Common myeloid progenitor, CD34-positive (primary cell): ENCODE data around the gene CD164.

Experiments
- CTCF ChIA-PET: fragments of 350-600 bp; sonication (Branson Sonifier 250); formaldehyde crosslinking; loops from one replicate; lab custom pipeline; 2021; ENCODE audit warnings: antibody characterized with exemption; lab: Charles Lee
- POLR2A ChIA-PET: fragments of 350-600 bp; sonication (Branson Sonifier 250); formaldehyde crosslinking; loops from one replicate; lab custom pipeline; 2021; ENCODE audit warnings: antibody characterized with exemption; lab: Charles Lee
- DNase-seq, 3 donors: peaks; one replicate each; pipeline versions ENCODE4 v3.0.0 to v3.0.0-alpha.2; 2013
- H3K27ac ChIP-seq, 2 experiments: 1 replicate in 1 of 2; 2 replicates in 1 of 2; pipeline ENCODE4 v1.7.0; 2013; ENCODE audit warnings: inconsistent platforms in 2 of 2, low read length in 2 of 2, mild to moderate bottlenecking in 2 of 2, low read depth in 1 of 2, moderate library complexity in 1 of 2; ENCODE audit not compliant: severe bottlenecking in 2 of 2, insufficient read depth in 1 of 2, poor library complexity in 1 of 2
- H3K27me3 ChIP-seq, 5 experiments: replicated peaks in 2 of 5; 1 replicate in 3 of 5; 2 replicates in 2 of 5; pipeline versions ENCODE4 v1.6.1 to v1.7.0; 2013; ENCODE audit warnings: low read length in 4 of 5, mild to moderate bottlenecking in 2 of 5, moderate library complexity in 2 of 5, inconsistent platforms in 1 of 5; ENCODE audit not compliant: insufficient read depth in 5 of 5, control insufficient read depth in 4 of 5
- H3K36me3 ChIP-seq, 4 experiments: 1 replicate in 2 of 4; 2 replicates in 2 of 4; pipeline versions ENCODE4 v1.6.1 to v1.7.0; 2013; ENCODE audit warnings: low read length in 3 of 4, control low read depth in 1 of 4, mild to moderate bottlenecking in 1 of 4; ENCODE audit not compliant: control insufficient read depth in 4 of 4, insufficient read depth in 4 of 4
- H3K4me1 ChIP-seq, 4 experiments: 1 replicate in 3 of 4; 2 replicates in 1 of 4; pipeline versions ENCODE4 v1.6.1 to v1.7.1; 2013; ENCODE audit warnings: low read length in 3 of 4, mild to moderate bottlenecking in 3 of 4, control low read depth in 1 of 4, inconsistent platforms in 1 of 4, moderate library complexity in 1 of 4; ENCODE audit not compliant: control insufficient read depth in 4 of 4, insufficient read depth in 4 of 4; ENCODE audit errors: control extremely low read depth in 1 of 4
- H3K4me3 ChIP-seq, 7 experiments: 1 replicate in 4 of 7; 2 replicates in 3 of 7; pipeline versions ENCODE4 v1.5.1 to v1.7.0; 2013; ENCODE audit warnings: mild to moderate bottlenecking in 7 of 7, low read length in 6 of 7, moderate library complexity in 6 of 7, inconsistent platforms in 2 of 7, low read depth in 2 of 7, control low read depth in 1 of 7; ENCODE audit not compliant: insufficient read depth in 4 of 7, control insufficient read depth in 1 of 7; ENCODE audit errors: extremely low read depth in 1 of 7
- H3K9me3 ChIP-seq, 5 experiments: 1 replicate in 4 of 5; 2 replicates in 1 of 5; pipeline versions ENCODE4 v1.6.1 to v1.7.1; 2013; ENCODE audit warnings: low read length in 4 of 5, mild to moderate bottlenecking in 2 of 5, inconsistent platforms in 1 of 5, low read depth in 1 of 5, moderate library complexity in 1 of 5; ENCODE audit not compliant: control insufficient read depth in 4 of 5, insufficient read depth in 2 of 5; ENCODE audit errors: control extremely low read depth in 1 of 5
- WGBS: methylation state at CpG from one replicate; pipeline ENCODE4 v1.1.5; 2013; ENCODE audit not compliant: insufficient coverage; 5-methylcytosine and 5-hydroxymethylcytosine counted together

The CD164 gene

DNA sequence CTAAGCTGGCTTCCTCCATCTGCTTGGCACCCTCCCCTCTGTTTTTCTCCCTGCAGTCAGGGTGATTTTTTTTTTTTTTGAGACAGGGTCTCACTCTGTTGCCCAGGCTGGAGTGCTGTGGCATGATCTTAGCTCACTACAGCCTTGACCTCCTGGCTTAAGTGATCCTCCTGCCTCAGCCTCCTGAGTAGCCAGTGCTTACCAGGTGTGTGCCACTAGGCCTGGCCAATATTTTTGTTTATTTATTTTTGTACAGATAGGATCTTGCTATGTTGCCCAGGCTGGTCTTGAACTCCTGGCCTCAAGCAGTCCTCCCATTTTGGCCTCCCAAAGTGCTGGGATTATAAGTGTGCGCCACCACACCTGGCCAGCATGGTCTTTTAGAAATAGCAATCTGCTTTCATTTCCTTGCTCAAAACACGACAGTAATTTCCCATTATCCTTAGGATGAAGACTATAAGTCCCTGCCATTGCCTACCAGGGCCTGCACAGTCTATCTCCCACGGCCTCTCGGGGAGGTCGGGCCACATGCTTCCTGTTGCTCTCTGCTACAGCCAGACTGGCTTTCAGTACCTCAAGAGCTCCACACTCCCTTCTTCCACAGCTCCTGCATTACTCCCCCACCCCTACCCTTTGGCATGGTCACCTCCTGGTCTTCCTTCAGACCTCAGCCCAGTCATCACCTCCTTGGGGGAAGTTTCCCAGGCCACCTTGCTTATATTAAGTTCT lies 11.1 kb upstream of the CD164 start:
- no peaks in the 10 kb centered on the region for H3K36me3 ChIP-seq

DNA sequence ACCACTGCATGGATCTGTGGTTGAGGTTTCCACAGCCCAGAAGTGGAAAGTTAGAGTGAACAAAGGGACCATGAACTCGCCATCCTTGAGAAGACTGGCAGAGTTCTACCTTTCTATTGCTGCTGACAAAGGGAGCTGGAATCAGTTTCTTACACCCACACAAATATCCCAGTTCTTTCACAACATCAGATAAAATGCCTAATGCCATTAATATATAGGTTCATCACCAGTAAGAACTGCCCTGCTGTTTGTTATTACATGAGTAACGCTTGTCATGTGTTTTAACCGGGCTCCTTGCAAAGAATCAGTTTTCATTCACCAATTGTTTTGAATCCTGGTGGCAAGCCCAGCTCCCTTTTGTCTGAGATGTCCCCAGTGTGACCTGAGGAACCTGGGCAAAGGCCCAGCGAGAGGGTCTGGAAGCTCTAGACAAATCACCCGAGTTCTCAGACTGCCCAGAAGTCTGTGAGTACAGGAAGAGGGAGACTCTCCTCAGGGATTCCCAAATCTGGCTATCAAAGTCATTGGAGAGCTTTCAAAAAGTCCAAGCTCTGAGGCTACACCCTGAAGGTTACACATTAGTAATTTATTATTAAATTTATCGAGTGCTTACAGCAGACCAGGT lies 7.5 kb upstream of the CD164 start:
- CTCF ChIA-PET = interaction anchor here (1.2 to 4.0 kb wide), 3 partner anchors 13 to 206 kb away, joined by 4 to 19 read pairs (median 5); no protein-coding TSS in a partner anchor
- POLR2A ChIA-PET = no interaction called here

More for the DNA sequence above, 11.1 kb upstream of the CD164 start:
- 25% methylated on average over 5 of the region's 5 CpGs for WGBS
- Histone ChIP-seq H3K4me1 (peaks cover 0 to 48% (median 20%) of the 10 kb centered on the region in 4 experiments), H3K4me3 (no peak overlapping the region), H3K27me3 (no peaks in the 10 kb centered on the region), H3K9me3 (no peaks in the 10 kb centered on the region), H3K27ac (no peak overlapping the region)
- ChIA-PET CTCF (interaction anchor here (1.2 to 6.2 kb wide), 7 partner anchors 9 to 210 kb away, joined by 3 to 57 read pairs (median 5); partner anchors contain the start of gene CD164), POLR2A (interaction anchor here (0.7 kb wide), 1 partner anchor 299 kb away, joined by 3 read pairs; no protein-coding TSS in a partner anchor)
- peak in 2 of 3 donors; percentile 34 to 53 for DNase-seq

DNA sequence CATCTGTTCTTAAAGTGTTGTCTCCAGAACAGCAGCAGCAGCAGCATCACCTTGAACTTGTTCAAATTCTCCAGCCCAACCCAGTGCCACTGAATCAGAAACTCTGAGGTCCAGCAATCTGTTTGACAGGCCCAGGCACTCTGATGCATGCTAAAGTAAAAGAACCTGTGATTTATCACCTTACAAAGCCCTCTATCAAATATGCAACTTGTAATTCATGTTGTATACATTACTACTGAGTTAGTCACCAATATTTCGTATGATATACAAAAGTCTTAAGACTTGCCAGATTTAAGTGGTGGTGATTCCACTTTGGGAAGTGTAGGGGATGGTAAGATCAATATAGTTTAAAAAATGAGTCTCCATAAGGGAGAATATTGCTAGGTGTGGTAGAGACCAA lies 6.0 kb upstream of the CD164 start:
- H3K4me1 ChIP-seq = peaks cover 9 to 55% (median 27%) of the 10 kb centered on the region in 4 experiments
- no peaks in the 10 kb centered on the region for H3K9me3 ChIP-seq
- H3K27me3 ChIP-seq = no peaks in the 10 kb centered on the region
- ChIA-PET POLR2A (no interaction called here), CTCF (interaction anchor here (2.0 to 4.0 kb wide), 2 partner anchors 201 to 205 kb away, joined by 4 to 19 read pairs; no protein-coding TSS in a partner anchor)
- WGBS = no CpG with 5 or more reads among the region's 1 CpG
- no peak overlapping the region for H3K4me3 ChIP-seq
- no peak for DNase-seq
- H3K27ac ChIP-seq = no peak overlapping the region
- H3K36me3 ChIP-seq = no peaks in the 10 kb centered on the region

More for the DNA sequence above, 7.5 kb upstream of the CD164 start:
- Histone ChIP-seq H3K9me3 (no peaks in the 10 kb centered on the region), H3K27me3 (no peaks in the 10 kb centered on the region), H3K4me3 (no peak overlapping the region), H3K36me3 (no peaks in the 10 kb centered on the region), H3K27ac (no peak overlapping the region), H3K4me1 (peaks cover 0 to 47% (median 18%) of the 10 kb centered on the region in 4 experiments)
- DNase-seq = no peak
- WGBS = 87% methylated on average over 4 of the region's 6 CpGs

DNA sequence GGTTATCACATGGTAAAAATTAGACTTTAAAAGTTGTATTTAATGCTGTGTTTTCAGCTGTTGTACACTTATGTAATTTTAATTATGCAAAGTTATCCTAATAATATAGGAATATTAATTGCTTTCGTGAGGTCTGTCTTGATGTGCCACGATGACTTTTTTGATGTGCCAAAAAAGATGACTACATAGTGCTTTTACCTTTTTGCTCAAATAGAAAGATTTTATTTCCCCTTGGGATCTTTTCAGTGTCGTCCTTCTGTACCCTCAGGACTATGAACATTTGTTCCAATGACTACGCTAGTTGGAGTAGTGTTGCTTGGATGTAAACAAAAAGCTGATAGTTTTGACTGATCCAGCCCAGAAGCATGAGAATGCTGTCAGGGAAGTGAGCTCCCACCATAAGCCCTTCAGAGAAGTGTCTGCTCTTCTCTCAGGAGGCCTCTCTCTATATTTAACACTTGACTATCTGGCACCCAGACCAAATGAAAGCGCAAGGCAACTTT lies 1.2 kb upstream of the CD164 start:
- peak overlapping the region; percentile 99 to 100 for H3K27ac ChIP-seq
- H3K4me1 ChIP-seq = peaks cover 33 to 51% (median 36%) of the 10 kb centered on the region in 4 experiments
- 0% methylated on average over 2 of the region's 5 CpGs for WGBS
- ChIA-PET POLR2A (interaction anchor here (0.6 to 2.7 kb wide), 8 partner anchors 8 to 302 kb away, joined by 3 to 19 read pairs (median 6); partner anchors contain the start of genes PPIL6, SESN1 and SMPD2), CTCF (interaction anchor here (0.9 to 5.8 kb wide), 31 partner anchors 8 to 310 kb away, joined by 3 to 78 read pairs (median 5); partner anchors contain the start of genes CEP57L1, PPIL6, SESN1 and SMPD2)
- peak overlapping the region; percentile 71 to 100 (median 96) for H3K4me3 ChIP-seq
- no peaks in the 10 kb centered on the region for H3K27me3 ChIP-seq
- peak in 1 of 3 donors; percentile 24 for DNase-seq
- no peaks in the 10 kb centered on the region for H3K9me3 ChIP-seq
- H3K36me3 ChIP-seq = peaks cover 0 to 17% (median 8%) of the 10 kb centered on the region in 4 experiments

DNA sequence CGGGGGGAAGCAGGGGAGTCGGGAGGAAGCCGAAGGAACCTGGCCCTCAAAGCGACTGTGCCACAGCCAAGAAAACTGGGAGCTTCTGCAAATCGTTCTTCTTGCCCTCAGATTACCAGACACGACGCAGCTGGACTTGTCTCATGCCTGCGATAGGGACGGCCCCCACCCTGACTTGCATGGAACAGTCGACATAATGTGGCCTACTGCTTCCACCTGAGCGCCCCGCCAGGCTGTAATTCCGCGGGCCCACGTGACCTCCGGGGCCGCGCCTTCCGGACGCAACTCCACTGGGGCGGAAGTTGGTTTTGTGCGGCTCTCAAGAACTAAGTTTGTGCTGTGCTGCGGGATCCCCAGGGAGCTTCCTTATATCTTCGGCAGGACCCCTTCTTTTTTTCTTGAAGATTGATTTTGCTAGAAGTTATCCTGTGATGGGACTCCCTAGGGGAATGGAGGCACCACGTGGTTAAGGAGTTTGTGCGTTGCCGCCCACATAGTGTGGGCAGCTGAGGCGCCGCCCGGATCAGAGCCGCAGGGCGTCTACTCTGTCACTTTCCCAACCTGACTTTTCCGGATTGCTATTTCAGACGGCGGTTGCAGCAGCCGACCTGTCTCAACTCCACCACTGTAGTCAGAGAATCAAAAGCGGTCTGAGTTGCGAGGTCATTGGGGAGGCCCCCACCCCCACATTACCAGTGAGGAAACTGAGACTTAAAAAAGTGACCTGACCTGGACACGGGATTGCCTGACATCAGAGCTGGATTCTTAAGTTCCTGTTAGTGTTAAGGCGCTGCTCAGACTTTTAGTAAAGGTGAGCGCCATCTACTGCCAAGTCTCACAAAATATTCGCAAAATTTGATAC lies 540 bp upstream of the CD164 start:
- peak overlapping the region; percentile 71 to 100 (median 96) for H3K4me3 ChIP-seq
- H3K9me3 ChIP-seq = no peaks in the 10 kb centered on the region
- H3K27me3 ChIP-seq = no peaks in the 10 kb centered on the region
- 0% methylated on average over 37 of the region's 42 CpGs for WGBS
- ChIA-PET CTCF (interaction anchor here (0.7 to 5.8 kb wide), 32 partner anchors 9 to 848 kb away, joined by 3 to 78 read pairs (median 4); partner anchors contain the start of genes CEP57L1, PPIL6, SESN1 and SMPD2), POLR2A (interaction anchor here (0.6 to 2.7 kb wide), 12 partner anchors 8 to 304 kb away, joined by 3 to 19 read pairs (median 7); partner anchors contain the start of genes PPIL6, SESN1 and SMPD2)
- peaks cover 39 to 58% (median 42%) of the 10 kb centered on the region in 4 experiments for H3K4me1 ChIP-seq
- H3K36me3 ChIP-seq = peaks cover 0 to 23% (median 12%) of the 10 kb centered on the region in 4 experiments
- peak; percentile 97 to 98 (median 97) for DNase-seq
- peak overlapping the region; percentile 99 to 100 for H3K27ac ChIP-seq
